Small intestine (tissue), 7 donors: ENCODE data around the gene PTCD3. TPM values are rescaled to one million over a fixed set of nuclear protein-coding genes. Genes with fewer than 3 reads are reported as not detected.
A peak's percentile ranks its signal among the peaks of the same experiment; 100 is the strongest.

Experiments used
- DNase-seq, 2 donors: peaks; one replicate each; pipeline versions ENCODE4 v3.0.0 to v3.0.0-alpha.2; 2013
- FAIRE-seq: peaks from 2 replicates; lab custom pipeline; 2012; peaks lifted over from hg19 to GRCh38; lab: Jason Lieb, UNC
- H3K27ac ChIP-seq, 3 donors: one replicate each; pipeline ENCODE4 v1.5.1; 2013; ENCODE audit warnings: low read length in 2 of 3, mild to moderate bottlenecking in 2 of 3, control low read depth in 1 of 3, inconsistent platforms in 1 of 3, low read depth in 1 of 3, moderate library complexity in 1 of 3
- H3K27me3 ChIP-seq, 3 donors: one replicate each; pipeline ENCODE4 v1.6.1; 2013; ENCODE audit warnings: low read length in 3 of 3, inconsistent platforms in 1 of 3; ENCODE audit not compliant: control insufficient read depth in 3 of 3, insufficient read depth in 3 of 3
- H3K36me3 ChIP-seq, 3 donors: one replicate each; pipeline ENCODE4 v1.6.1; 2013; ENCODE audit warnings: low read length in 3 of 3, inconsistent platforms in 1 of 3, low read depth in 1 of 3, mild to moderate bottlenecking in 1 of 3, moderate library complexity in 1 of 3; ENCODE audit not compliant: control insufficient read depth in 3 of 3, insufficient read depth in 2 of 3
- H3K4me1 ChIP-seq, 3 donors: one replicate each; pipeline ENCODE4 v1.6.1; 2013; ENCODE audit warnings: low read length in 2 of 3, inconsistent platforms in 1 of 3, low read depth in 1 of 3, mild to moderate bottlenecking in 1 of 3, moderate library complexity in 1 of 3; ENCODE audit not compliant: control insufficient read depth in 3 of 3, insufficient read depth in 2 of 3
- H3K4me3 ChIP-seq, 3 donors: one replicate each; pipeline ENCODE4 v1.5.1; 2013; ENCODE audit warnings: low read length in 3 of 3, control low read depth in 1 of 3, inconsistent platforms in 1 of 3, low read depth in 1 of 3, mild to moderate bottlenecking in 1 of 3, moderate library complexity in 1 of 3
- H3K9me3 ChIP-seq, 2 donors: one replicate each; pipeline ENCODE4 v1.6.1; 2013; ENCODE audit warnings: low read depth in 1 of 2, low read length in 1 of 2; ENCODE audit not compliant: control insufficient read depth in 2 of 2, insufficient read depth in 1 of 2
- WGBS, 3 donors: extraction: QIAGEN DNeasy Blood & Tissue Kit; methylation state at CpG; one replicate each; pipeline ENCODE4 v1.1.7; 2013; 5-methylcytosine and 5-hydroxymethylcytosine counted together
- polyA plus RNA-seq, 4 donors: library from polyadenylated mRNA; stranded (reverse) in 3 of 4; unstranded in 1 of 4; fragments of 200-250 nt in 3 of 4; fragments of 120-200 nt in 1 of 4; gene quantifications; one replicate each; pipeline versions ENCODE4 v1.2.1 to v1.2.3, GENCODE V29; 2013
- donor health status: healthy with polysubstance abuse.
- donor health status: control.
- donor health status: control.
- donor health status: Bipolar disorder and iron deficiency.
- donor health status: healthy.

Gene PTCD3
- polyA plus RNA-seq, 4 donors = 14.1 to 86.1 (median 25.0) TPM

DNA sequence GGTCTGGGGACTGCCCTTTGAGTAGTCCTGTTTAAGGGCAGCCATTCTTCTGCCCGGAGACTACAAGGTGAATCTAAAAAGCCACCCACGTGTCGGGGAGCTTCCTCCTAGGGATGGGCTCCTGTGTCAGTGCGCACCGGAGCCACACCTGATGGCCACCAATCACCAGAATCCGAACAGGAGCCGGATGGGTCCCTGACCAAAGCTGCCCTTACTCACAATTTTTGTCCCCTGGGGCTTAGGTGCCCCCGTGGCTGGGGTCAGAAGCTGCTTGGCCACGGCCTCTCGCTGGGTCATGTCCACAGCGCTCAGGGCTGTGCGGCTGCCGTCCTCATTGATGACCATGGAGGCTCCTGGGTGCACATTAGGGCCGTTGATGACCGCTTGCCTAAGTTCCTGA lies 31.2 kb upstream of the PTCD3 start:
- Histone ChIP-seq H3K4me1 (peaks cover 0 to 5% (median 0%) of the 10 kb centered on the region in 3 donors), H3K9me3 (peaks cover 0 to 3% of the 10 kb centered on the region in 2 donors), H3K4me3 (no peak overlapping the region), H3K27me3 (no peaks in the 10 kb centered on the region), H3K27ac (no peak overlapping the region), H3K36me3 (peaks cover 7 to 68% (median 9%) of the 10 kb centered on the region in 3 donors)
- WGBS, 3 donors = 96 to 97% (median 96%) methylated on average over 15 of the region's 15 CpGs
- FAIRE-seq (no peak), DNase-seq (no peak)

GRCh38 chr2:86075886-86076285 lies 30.1 kb upstream of the PTCD3 start:
- DNase-seq (no peak), FAIRE-seq (no peak)
- peaks cover 0 to 3% of the 10 kb centered on the region in 2 donors for H3K9me3 ChIP-seq
- H3K4me3 ChIP-seq = no peak overlapping the region
- H3K27me3 ChIP-seq = no peaks in the 10 kb centered on the region
- H3K36me3 ChIP-seq = peaks cover 5 to 68% (median 9%) of the 10 kb centered on the region in 3 donors
- 96 to 99% (median 98%) methylated on average over 5 of the region's 5 CpGs for WGBS, 3 donors
- no peak overlapping the region for H3K27ac ChIP-seq
- peaks cover 0 to 14% (median 0%) of the 10 kb centered on the region in 3 donors for H3K4me1 ChIP-seq

DNA sequence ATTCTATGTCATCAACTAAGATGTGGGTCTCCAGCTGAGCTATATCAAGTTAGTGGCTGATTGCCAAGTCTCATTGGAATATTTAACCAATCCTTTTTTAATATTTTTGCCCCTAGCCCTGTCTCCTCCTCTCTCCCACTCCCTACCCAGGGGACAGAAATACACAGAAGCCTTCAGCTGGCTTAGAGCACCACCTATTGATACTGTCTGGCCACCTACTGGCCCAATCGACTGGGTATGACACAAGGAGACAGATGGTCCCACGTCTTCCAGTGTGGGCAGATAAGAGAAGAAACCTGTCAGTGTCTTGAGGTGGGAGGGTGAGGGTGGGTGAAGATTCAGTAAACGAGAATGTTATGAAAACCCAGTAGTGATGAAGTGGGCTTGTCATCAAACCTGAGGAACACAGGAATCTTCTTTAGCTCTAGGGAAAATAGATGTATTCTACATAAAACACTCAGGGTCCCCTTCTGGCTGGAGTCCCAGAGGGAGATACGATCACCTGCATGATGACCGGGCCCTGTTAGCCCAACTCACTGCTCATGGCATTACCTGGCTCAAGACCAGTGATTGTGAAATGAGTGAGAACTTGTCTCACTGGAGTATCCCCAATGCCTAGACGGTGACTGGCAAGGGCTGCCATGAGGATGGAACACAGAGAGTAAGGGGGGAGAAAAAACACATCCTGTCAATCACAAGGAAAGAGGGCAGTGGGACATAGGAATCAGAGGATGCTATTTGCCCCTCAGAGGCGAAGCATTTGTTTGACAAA lies 27.1 kb upstream of the PTCD3 start:
- no peaks in the 10 kb centered on the region for H3K27me3 ChIP-seq
- peaks cover 0 to 22% (median 0%) of the 10 kb centered on the region in 3 donors for H3K4me1 ChIP-seq
- DNase-seq (peak; percentile 40 to 50), FAIRE-seq (no peak)
- no peaks in the 10 kb centered on the region for H3K9me3 ChIP-seq
- H3K4me3 ChIP-seq = no peak overlapping the region
- H3K27ac ChIP-seq = peak overlapping the region in 1 of 3 donors; percentile 94
- 56 to 68% (median 65%) methylated on average over 7 of the region's 7 CpGs for WGBS, 3 donors
- H3K36me3 ChIP-seq = peaks cover 5 to 55% (median 6%) of the 10 kb centered on the region in 3 donors

DNA sequence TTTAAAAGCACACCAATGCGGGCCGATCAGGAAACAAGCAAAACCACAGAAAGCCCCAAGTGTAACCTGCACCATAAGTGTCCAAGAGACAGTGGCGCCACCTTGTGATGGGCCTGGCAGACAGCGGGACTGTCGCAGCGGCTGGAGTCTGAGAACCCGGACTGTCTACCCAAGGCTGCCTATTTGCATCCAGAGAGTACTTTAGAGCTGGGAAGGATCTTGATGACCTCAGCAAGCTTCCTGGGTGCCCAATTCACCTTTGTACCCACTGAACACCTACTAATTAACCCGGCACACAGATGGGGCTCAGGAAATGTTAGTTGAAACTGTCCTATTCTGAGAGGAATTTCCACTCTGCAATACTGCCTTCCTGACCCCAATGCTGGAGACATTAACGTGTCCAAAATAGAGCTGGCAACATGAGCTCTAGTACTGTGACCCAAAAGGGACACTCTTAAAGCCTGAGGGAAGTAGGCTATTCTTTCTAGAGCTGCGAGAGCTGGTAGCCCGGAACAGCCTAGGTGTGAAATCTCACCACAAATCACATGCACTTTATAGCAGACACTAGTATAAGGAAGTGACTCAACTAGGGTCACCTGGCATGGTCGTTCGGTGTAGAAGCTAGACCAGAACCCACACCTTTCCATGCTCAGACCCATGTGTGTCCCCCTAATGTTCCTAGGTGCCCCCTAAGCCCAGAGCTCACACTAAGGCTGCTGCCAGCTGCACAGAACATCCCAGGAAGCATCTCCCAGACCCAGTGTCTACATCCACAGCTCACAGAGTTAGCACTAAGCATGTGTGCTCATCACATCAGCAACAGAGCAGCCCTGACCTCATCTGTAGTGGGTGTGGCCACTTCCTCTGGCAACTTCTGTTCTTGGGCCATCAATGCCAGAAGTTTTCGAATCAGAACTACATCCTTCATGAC lies 25.8 kb upstream of the PTCD3 start:
- Histone ChIP-seq H3K9me3 (no peaks in the 10 kb centered on the region), H3K36me3 (peaks cover 0 to 48% (median 2%) of the 10 kb centered on the region in 3 donors), H3K4me1 (peaks cover 0 to 22% (median 0%) of the 10 kb centered on the region in 3 donors), H3K27ac (peak overlapping the region; percentile 79 to 94 (median 89)), H3K4me3 (no peak overlapping the region), H3K27me3 (no peaks in the 10 kb centered on the region)
- FAIRE-seq = no peak
- WGBS, 3 donors = 8 to 25% (median 20%) methylated on average over 14 of the region's 14 CpGs
- DNase-seq = peak; percentile 94 to 96

- Histone ChIP-seq H3K27ac (no peak overlapping the region), H3K36me3 (peaks cover 0 to 47% (median 2%) of the 10 kb centered on the region in 3 donors)
Observed at GRCh38 chr2:86081724-86082123, 24.3 kb upstream of the PTCD3 start.

DNA sequence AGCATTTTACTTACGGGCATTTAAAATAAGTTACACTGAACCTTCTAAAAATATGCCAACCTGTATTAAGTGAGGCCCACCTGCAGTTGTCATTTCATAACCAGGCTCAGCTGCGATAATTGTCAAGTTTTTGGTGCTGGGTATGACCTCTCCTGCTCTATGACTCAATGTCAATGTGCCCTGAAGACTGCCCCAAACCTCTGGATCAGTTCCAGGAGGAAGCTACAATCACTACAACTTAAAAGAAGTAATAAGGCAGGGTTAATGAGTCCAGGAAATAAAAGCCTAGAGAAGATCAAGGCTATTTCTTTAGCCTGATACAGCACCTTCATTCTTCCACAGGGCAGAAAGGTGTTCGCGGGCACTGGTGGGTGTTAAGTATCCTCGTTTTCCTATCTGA lies 23.3 kb upstream of the PTCD3 start:
- Histone ChIP-seq H3K4me3 (no peak overlapping the region), H3K27ac (peak overlapping the region in 1 of 3 donors; percentile 24), H3K9me3 (no peaks in the 10 kb centered on the region), H3K36me3 (peaks cover 0 to 41% (median 2%) of the 10 kb centered on the region in 3 donors), H3K4me1 (peaks cover 0 to 22% (median 0%) of the 10 kb centered on the region in 3 donors), H3K27me3 (no peaks in the 10 kb centered on the region)
- DNase-seq (peak; percentile 16 to 61), FAIRE-seq (no peak)
- 64 to 68% (median 67%) methylated on average over 5 of the region's 5 CpGs for WGBS, 3 donors

More at GRCh38 chr2:86081724-86082123, 24.3 kb upstream of the PTCD3 start:
- no peak for FAIRE-seq
- Histone ChIP-seq H3K9me3 (no peaks in the 10 kb centered on the region), H3K4me1 (peaks cover 0 to 22% (median 0%) of the 10 kb centered on the region in 3 donors), H3K4me3 (no peak overlapping the region), H3K27me3 (no peaks in the 10 kb centered on the region)
- DNase-seq = no peak
- WGBS, 3 donors = 92 to 98% (median 96%) methylated on average over 4 of the region's 4 CpGs

DNA sequence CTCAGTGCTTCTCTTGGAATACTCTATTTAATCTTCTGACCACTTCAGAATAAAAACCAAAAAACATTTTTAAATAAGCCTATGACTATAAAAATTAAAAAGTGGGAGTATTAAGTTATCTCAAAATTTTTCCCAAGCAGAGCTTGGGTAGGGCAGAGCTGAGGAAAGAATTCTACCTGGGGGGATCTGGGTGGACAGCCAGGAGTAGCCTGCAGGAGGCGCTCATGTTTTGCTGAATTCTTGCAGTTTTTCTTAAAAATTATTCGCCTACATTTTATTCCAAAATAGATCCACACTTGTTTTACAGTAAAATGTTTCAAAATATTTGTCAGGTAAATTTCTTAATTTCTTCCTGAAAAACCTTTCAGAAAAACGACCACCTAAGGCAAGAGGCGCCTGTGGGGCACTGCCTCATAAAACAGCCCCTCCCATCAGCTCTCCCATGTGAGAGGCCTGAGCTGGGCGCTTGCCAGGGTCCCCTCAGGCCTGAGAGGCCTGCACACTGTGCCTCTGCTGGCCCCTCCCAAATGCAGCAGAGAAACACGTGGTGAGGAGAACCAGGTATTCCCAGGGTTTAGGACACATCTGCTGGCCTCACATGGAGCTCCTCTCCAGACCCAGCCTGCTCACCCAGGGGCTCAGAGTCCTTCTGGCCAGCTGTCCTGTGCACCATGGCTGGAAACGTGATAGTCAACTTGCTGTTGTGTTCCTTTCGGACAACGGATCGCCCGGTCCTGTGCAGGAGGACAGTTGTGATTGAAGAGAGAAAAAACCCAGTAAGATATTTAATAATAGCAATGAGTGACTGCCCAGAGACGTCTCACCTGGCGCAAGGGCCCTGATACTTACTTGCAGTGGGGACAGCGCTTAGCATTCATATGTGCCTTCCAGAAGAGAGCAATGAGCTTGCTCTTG lies 17.8 kb upstream of the PTCD3 start:
- Histone ChIP-seq H3K9me3 (no peaks in the 10 kb centered on the region), H3K4me3 (no peak overlapping the region), H3K4me1 (no peaks in the 10 kb centered on the region), H3K27me3 (no peaks in the 10 kb centered on the region), H3K36me3 (peaks cover 9 to 47% (median 14%) of the 10 kb centered on the region in 3 donors), H3K27ac (no peak overlapping the region)
- FAIRE-seq (no peak), DNase-seq (no peak)
- 85 to 90% (median 86%) methylated on average over 14 of the region's 14 CpGs for WGBS, 3 donors
